Ectodermal cell (in vitro differentiated cells): ENCODE data around the gene CRLF1. TPM values are rescaled to one million over a fixed set of nuclear protein-coding genes. Genes with fewer than 3 reads are reported as not detected.
A peak's percentile ranks its signal among the peaks of the same experiment; 100 is the strongest.

Experiments
- H3K27ac ChIP-seq: 2 replicates; pipeline ENCODE4 v1.7.0; 2013; ENCODE audit warnings: mild to moderate bottlenecking, low read depth, low read length; ENCODE audit not compliant: insufficient read depth, poor library complexity, severe bottlenecking
- H3K27me3 ChIP-seq: 2 replicates; pipeline ENCODE4 v1.7.0; 2013; ENCODE audit warnings: mild to moderate bottlenecking, low read length; ENCODE audit not compliant: insufficient read depth, control insufficient read depth, poor library complexity, severe bottlenecking
- H3K36me3 ChIP-seq: one replicate; pipeline ENCODE4 v1.7.0; 2013; ENCODE audit warnings: low read length; ENCODE audit not compliant: control insufficient read depth, insufficient read depth
- H3K4me1 ChIP-seq: one replicate; pipeline ENCODE4 v1.7.0; 2013; ENCODE audit warnings: low read length; ENCODE audit not compliant: control insufficient read depth, insufficient read depth
- H3K4me3 ChIP-seq: 2 replicates; pipeline ENCODE4 v1.7.0; 2013; ENCODE audit warnings: low read depth, low read length, control low read depth; ENCODE audit not compliant: insufficient read depth
- H3K9me3 ChIP-seq: 2 replicates; pipeline ENCODE4 v1.7.0; 2013; ENCODE audit warnings: mild to moderate bottlenecking, low read length, moderate library complexity; ENCODE audit not compliant: control insufficient read depth
- WGBS, 2 experiments: methylation state at CpG; one replicate each; pipeline ENCODE4 v1.1.7; 2013; ENCODE audit warnings: missing lambda C conversion rate in 2 of 2; 5-methylcytosine and 5-hydroxymethylcytosine counted together
- polyA plus RNA-seq, 4 experiments: library from polyadenylated mRNA; stranded (reverse); fragments of 50-300 nt; gene quantifications; one replicate each; pipeline ENCODE4 v1.2.3, GENCODE V29; 2013

Gene CRLF1
- polyA plus RNA-seq (2013, experiment 1 of 4) = 0.59 TPM
- 0.36 TPM for polyA plus RNA-seq (2013, experiment 2 of 4)
- 0.53 TPM for polyA plus RNA-seq (2013, experiment 3 of 4)
- polyA plus RNA-seq (2013, experiment 4 of 4) = 1.3 TPM

- peaks cover 98% of the 10 kb centered on the region for H3K27me3 ChIP-seq
- no peaks in the 10 kb centered on the region for H3K9me3 ChIP-seq
- no peaks in the 10 kb centered on the region for H3K36me3 ChIP-seq
- WGBS, 2 experiments = 1% methylated on average over 114 to 115 of the region's 116 CpGs
- H3K4me1 ChIP-seq = peaks cover 25% of the 10 kb centered on the region
- no peak within 1 kb of the TSS for H3K27ac ChIP-seq
- H3K4me3 ChIP-seq = no peak within 1 kb of the TSS
Measured at GRCh38 chr19:18606281-18607225, at the start of gene CRLF1. CRLF1 (minus strand) TSS chr19:18606799; CDS start chr19:18606656, 143 bp downstream.

- Histone ChIP-seq H3K4me1 (peaks cover 47% of the 10 kb centered on the region), H3K27ac (no peak overlapping the region), H3K27me3 (peaks cover 8% of the 10 kb centered on the region), H3K9me3 (no peaks in the 10 kb centered on the region), H3K36me3 (no peaks in the 10 kb centered on the region), H3K4me3 (no peak overlapping the region)
- 96% methylated on average over 13 of the region's 13 CpGs for WGBS, 2 experiments
Measured at GRCh38 chr19:18655173-18655844, 48.7 kb upstream of the CRLF1 start.

- H3K9me3 ChIP-seq = no peaks in the 10 kb centered on the region
- no peak overlapping the region for H3K4me3 ChIP-seq
- no peaks in the 10 kb centered on the region for H3K36me3 ChIP-seq
- no peak overlapping the region for H3K27ac ChIP-seq
- peaks cover 45% of the 10 kb centered on the region for H3K4me1 ChIP-seq
- 95 to 96% methylated on average over 7 of the region's 7 CpGs for WGBS, 2 experiments
- H3K27me3 ChIP-seq = peaks cover 8% of the 10 kb centered on the region
Measured at GRCh38 chr19:18654469-18654868, 47.9 kb upstream of the CRLF1 start.

GRCh38 chr19:18653853-18654252 lies 47.3 kb upstream of the CRLF1 start:
- H3K4me3 ChIP-seq = no peak overlapping the region
- no peaks in the 10 kb centered on the region for H3K36me3 ChIP-seq
- no peak overlapping the region for H3K27ac ChIP-seq
- peaks cover 46% of the 10 kb centered on the region for H3K4me1 ChIP-seq
- H3K27me3 ChIP-seq = peaks cover 8% of the 10 kb centered on the region
- no peaks in the 10 kb centered on the region for H3K9me3 ChIP-seq
- 88 to 94% methylated on average over 1 of the region's 1 CpG for WGBS, 2 experiments

GRCh38 chr19:18651733-18652132 lies 45.1 kb upstream of the CRLF1 start:
- H3K4me1 ChIP-seq = peaks cover 31% of the 10 kb centered on the region
- H3K9me3 ChIP-seq = no peaks in the 10 kb centered on the region
- peaks cover 8% of the 10 kb centered on the region for H3K27me3 ChIP-seq
- no peak overlapping the region for H3K4me3 ChIP-seq
- WGBS, 2 experiments = 81 to 84% methylated on average over 6 of the region's 6 CpGs
- H3K27ac ChIP-seq = no peak overlapping the region
- H3K36me3 ChIP-seq = no peaks in the 10 kb centered on the region

GRCh38 chr19:18651300-18651699 lies 44.7 kb upstream of the CRLF1 start:
- peaks cover 30% of the 10 kb centered on the region for H3K4me1 ChIP-seq

GRCh38 chr19:18650468-18651041 lies 44.0 kb upstream of the CRLF1 start:
- no peaks in the 10 kb centered on the region for H3K9me3 ChIP-seq
- H3K27me3 ChIP-seq = peaks cover 8% of the 10 kb centered on the region
- no peaks in the 10 kb centered on the region for H3K36me3 ChIP-seq
- H3K4me1 ChIP-seq = peaks cover 28% of the 10 kb centered on the region
- H3K27ac ChIP-seq = no peak overlapping the region
- 50 to 59% methylated on average over 34 of the region's 34 CpGs for WGBS, 2 experiments
- no peak overlapping the region for H3K4me3 ChIP-seq

More at GRCh38 chr19:18651300-18651699, 44.7 kb upstream of the CRLF1 start:
- H3K27me3 ChIP-seq = peaks cover 8% of the 10 kb centered on the region
- no peaks in the 10 kb centered on the region for H3K36me3 ChIP-seq
- 94 to 100% methylated on average over 1 of the region's 1 CpG for WGBS, 2 experiments
- no peaks in the 10 kb centered on the region for H3K9me3 ChIP-seq
- H3K27ac ChIP-seq = no peak overlapping the region
- no peak overlapping the region for H3K4me3 ChIP-seq

GRCh38 chr19:18650021-18650390 lies 43.4 kb upstream of the CRLF1 start:
- Histone ChIP-seq H3K4me3 (no peak overlapping the region), H3K9me3 (no peaks in the 10 kb centered on the region), H3K4me1 (peaks cover 28% of the 10 kb centered on the region), H3K36me3 (no peaks in the 10 kb centered on the region), H3K27ac (peak overlapping the region; percentile 71), H3K27me3 (peaks cover 8% of the 10 kb centered on the region)
- WGBS, 2 experiments = 44 to 63% methylated on average over 17 of the region's 17 CpGs

- WGBS, 2 experiments = 35 to 40% methylated on average over 25 of the region's 25 CpGs
- H3K9me3 ChIP-seq = no peaks in the 10 kb centered on the region
- H3K4me1 ChIP-seq = peaks cover 28% of the 10 kb centered on the region
- no peak overlapping the region for H3K4me3 ChIP-seq
- peak overlapping the region; percentile 71 for H3K27ac ChIP-seq
- H3K27me3 ChIP-seq = peaks cover 8% of the 10 kb centered on the region
- no peaks in the 10 kb centered on the region for H3K36me3 ChIP-seq
Measured at GRCh38 chr19:18649371-18650020, 42.9 kb upstream of the CRLF1 start.
